HG03139 (cell line): ENCODE results near the gene RMND5B.
A peak's percentile ranks its signal among the peaks of the same experiment; 100 is the strongest.
"Not testable (repeated sequence)": the region's sequence is repeated elsewhere in the genome, so short reads cannot be mapped to it uniquely, and the experiment has no call there.

ENCODE experiments used
- ATAC-seq: cut with Tn5 transposase; IDR thresholded peaks from one replicate; pipeline ENCODE4 v1.9.1; 2021; ENCODE audit not compliant: unreplicated experiment

RMND5B gene

GRCh38 chr5:178163772-178164735 lies 33.2 kb downstream of the RMND5B start:
- peak; percentile 94 for ATAC-seq

- no peak for ATAC-seq
Observed at GRCh38 chr5:178165581-178165980, 34.8 kb downstream of the RMND5B start.

GRCh38 chr5:178170455-178170854 lies 39.6 kb downstream of the RMND5B start:
- no peak for ATAC-seq

- no peak for ATAC-seq
Observed at GRCh38 chr5:178174456-178174855, 43.6 kb downstream of the RMND5B start.

- ATAC-seq, result no peak
Observed at GRCh38 chr5:178176791-178177190, 46.0 kb downstream of the RMND5B start.

GRCh38 chr5:178177569-178177968 lies 46.8 kb downstream of the RMND5B start:
- no peak for ATAC-seq

- ATAC-seq, result no peak
Observed at GRCh38 chr5:178180141-178180863, 49.5 kb downstream of the RMND5B start.

- ATAC-seq, result no peak
Observed at GRCh38 chr5:178182158-178182876, 51.5 kb downstream of the RMND5B start.

GRCh38 chr5:178186427-178186826 lies 55.6 kb downstream of the RMND5B start:
- ATAC-seq, result no peak

GRCh38 chr5:178187014-178187413 lies 56.2 kb downstream of the RMND5B start, which contains the start of gene GMCL2:
TSS of gene GMCL2 (minus strand) at chr5:178187371. CDS start at chr5:178187299, 72 bp downstream.
- no peak for ATAC-seq

GRCh38 chr5:178189433-178189832 lies 58.6 kb downstream of the RMND5B start:
- no peak for ATAC-seq

- no peak for ATAC-seq
Observed at GRCh38 chr5:178191661-178192060, 60.8 kb downstream of the RMND5B start.

GRCh38 chr5:178192244-178192643 lies 61.4 kb downstream of the RMND5B start:
- no peak for ATAC-seq

- no peak for ATAC-seq
Observed at GRCh38 chr5:178192787-178193186, 62.0 kb downstream of the RMND5B start.

- no peak for ATAC-seq
Observed at GRCh38 chr5:178193251-178193809, 62.5 kb downstream of the RMND5B start.

GRCh38 chr5:178194026-178194425 lies 63.2 kb downstream of the RMND5B start:
- ATAC-seq, result no peak

GRCh38 chr5:178196281-178196812 lies 65.5 kb downstream of the RMND5B start:
- no peak for ATAC-seq

GRCh38 chr5:178196986-178197385 lies 66.2 kb downstream of the RMND5B start:
- no peak for ATAC-seq

- not testable (repeated sequence) for ATAC-seq
Observed at GRCh38 chr5:178198151-178198550, 67.3 kb downstream of the RMND5B start.

- ATAC-seq, result no peak
Observed at GRCh38 chr5:178198706-178199105, 67.9 kb downstream of the RMND5B start.
